ENCODE measurements around the gene STOM.

The STOM gene

DNA sequence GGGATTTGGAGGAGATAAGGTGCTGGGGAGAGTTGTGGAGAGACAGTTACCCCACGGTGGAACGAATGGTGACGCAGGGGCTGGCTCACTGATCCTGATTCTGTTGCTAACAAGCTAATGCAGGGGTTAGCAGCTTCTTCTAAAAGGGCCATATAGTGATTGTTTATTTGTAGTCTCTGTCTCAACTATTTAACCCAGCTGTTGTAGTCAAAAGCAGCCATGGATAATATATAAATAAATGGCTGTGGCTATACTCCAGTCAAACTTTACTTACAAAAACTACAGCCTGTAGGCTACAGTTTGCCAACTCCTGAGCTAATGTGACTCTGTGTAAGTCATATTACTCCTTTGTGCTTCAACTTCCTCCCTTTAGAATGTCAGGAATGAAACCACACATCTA lies 21.8 kb downstream of the STOM start:
- no peak for DNase-seq (ENCODE audit: low read depth in 2 of 2)

DNA sequence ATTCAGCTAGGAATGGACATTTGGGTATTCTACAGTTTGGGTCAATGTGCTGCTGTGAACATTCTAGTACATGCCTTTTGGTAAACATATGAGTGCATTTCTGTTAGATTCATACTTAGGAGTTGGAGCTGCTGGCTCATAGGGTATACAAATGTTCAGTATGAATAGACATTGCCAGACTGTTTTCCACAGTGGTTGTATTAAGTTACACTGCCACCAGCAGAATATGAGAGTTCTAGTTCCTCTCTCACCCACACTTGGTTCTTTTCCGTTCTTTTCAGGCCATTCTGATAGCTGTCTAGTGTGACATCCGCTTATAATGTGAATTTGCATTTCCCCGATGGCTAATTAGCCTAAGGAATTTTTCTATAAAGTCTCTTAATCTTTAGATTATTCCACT lies 25.0 kb downstream of the STOM start:
- no peak for DNase-seq (ENCODE audit: low read depth in 2 of 2)

DNA sequence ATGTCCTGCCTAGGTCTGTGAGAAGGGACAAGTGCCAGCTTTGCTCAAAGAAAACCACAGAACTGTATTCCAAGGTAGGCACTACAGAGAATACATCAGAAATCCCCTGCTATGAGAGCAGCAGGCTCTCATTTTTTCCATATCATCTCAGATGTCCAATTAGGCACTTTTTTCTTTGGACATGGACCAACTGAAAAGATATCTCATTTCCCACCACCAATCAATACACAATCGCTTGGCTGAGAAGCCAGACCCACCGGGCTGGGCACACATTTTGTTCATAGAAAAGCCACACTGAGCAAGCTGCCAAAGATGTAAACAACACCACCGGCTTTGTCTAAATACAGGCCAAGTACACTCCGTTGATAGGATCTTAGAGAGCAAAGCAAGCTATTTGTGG lies 25.9 kb downstream of the STOM start:
- no peak for DNase-seq (ENCODE audit: low read depth in 2 of 2)

DNA sequence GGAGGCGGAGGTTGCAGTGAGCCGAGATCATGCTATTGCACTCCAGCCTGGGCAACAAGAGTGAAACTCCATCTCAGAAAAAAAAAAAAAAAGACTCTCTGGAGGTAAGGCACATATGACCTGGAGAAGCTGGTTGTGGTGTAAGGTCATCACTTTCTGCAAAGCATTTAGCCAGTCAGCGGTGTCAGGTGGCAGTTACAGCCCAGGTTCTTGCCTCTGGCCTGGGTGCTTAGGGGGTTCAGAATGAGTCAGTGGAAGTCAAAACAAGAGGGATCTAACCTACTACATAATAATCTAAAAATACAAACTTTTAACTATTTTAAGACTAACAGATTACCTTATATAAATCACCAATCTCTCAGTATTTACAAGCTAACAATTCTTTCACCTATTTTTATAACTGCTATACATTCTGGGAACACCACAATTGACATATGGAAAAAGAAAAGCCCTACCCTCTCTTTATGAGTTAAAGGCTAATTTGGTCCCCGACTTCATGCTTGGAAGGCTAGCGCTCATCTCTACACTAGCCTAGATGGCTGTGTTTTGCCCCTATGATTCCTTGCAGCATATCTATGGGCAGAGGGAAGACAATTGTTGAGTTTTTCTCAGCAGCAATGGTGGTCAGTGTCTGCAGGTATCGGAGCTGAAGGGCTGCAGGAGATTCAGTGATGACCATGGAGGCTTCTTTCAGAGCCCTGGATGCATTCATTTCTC lies 29.2 kb downstream of the STOM start:
- DNase-seq (ENCODE audit: low read depth in 2 of 2), result no peak

DNA sequence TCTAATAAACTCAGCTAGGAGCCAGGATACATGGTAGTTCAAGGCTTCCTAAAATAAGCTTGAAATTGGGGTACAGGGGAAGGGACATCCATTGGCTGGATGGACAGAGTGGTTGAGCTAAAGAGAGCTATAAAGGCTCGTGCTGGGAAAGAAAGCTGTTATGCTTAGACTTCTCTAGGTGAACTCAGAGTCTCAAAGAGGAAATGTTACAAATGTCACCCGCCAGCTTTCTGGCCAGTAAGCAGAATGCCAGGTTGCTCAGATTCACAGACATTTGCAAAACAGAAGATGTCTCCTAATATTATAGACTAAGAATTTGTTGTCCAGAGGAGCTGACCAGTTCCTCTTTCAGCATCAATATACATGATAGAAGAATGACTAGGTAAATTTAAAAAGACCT lies 30.6 kb downstream of the STOM start:
- DNase-seq (ENCODE audit: low read depth in 2 of 2), result no peak

DNA sequence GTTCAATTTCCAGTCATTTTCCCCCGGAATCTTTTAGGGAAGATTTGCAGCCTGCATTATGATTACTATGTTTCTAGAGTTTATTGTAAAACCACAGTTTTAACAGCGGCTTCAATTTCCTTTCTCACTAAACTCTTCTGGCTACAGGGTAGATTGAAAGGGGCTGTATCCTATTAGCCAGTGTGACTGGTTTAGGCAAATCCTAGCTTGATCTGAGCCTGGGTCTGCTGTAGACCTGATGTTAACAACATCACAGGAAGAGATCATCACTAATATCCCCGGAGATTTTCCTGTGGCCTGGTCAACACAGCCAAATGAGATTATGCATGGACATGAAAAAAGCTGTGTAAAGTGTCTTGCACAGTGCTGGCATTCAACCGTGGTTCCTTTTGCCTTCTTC lies 33.4 kb downstream of the STOM start:
- DNase-seq (ENCODE audit: low read depth in 2 of 2), result no peak

DNA sequence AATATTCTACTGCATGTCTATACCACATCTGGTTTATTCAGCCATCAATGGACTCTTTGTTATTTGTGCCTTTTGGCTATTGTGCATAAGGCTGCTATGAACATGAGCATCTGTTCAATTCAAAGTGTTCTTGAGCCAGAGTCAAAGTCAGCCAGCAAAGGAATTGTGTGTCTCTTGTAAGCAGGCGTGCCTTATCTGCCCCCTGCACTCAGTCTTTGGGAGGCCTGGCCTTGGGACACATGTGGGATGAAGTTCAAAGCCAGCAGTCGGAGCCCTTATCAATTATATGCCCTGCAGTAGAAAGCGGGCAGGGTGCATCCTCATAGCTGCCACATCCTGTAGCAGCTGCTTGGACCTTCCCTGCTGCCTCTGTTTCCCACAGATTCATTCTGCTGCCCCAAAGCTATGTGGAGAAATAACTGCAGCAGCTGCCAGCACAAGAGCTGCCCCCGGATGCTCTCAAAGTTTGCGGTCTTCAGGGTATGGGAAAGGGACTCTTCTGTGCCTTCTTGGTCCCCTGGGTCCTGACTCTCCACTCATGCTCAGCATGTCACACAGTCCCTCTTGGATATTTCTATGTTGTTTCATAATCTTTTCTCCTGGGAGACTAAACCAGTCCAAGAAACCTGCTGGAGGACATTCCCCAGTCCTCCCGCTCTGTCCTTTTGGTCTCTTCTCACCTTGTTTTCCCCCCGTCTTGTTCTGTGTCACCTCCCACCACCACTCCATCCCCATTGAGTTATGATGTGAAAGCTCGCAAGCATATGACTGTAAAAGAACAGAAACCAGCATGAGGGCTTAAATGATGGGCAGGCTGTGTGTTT lies 35.9 kb downstream of the STOM start:
- no peak for DNase-seq (ENCODE audit: low read depth in 2 of 2)

DNA sequence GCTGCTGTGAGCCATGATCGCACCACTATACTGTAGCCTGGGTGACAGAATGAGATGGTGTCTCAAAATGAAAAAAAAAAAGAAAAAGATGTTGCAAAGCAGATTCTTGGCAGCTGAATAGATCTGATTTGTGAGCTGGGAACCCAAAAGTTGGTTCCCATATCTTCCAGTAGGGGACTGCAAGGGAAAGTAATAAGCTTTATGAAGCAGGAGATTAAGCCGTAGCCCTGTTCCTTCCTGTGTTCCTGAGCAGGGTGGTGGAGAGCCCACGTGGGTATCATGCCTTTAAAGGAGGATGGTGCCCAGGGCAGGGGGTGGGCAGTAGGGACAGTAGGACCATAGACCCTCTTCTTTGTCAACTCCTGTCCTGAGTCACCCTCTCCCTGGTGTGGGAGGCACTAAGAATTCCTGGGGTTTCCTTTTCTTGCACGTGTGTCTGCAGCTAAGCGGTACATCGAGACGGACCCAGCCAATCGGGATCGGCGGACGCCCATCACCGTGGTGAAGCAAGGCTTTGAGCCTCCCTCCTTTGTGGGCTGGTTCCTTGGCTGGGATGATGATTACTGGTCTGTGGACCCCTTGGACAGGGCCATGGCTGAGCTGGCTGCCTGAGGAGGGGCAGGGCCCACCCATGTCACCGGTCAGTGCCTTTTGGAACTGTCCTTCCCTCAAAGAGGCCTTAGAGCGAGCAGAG lies 37.9 kb downstream of the STOM start:
- DNase-seq (ENCODE audit: low read depth in 2 of 2), result no peak

DNA sequence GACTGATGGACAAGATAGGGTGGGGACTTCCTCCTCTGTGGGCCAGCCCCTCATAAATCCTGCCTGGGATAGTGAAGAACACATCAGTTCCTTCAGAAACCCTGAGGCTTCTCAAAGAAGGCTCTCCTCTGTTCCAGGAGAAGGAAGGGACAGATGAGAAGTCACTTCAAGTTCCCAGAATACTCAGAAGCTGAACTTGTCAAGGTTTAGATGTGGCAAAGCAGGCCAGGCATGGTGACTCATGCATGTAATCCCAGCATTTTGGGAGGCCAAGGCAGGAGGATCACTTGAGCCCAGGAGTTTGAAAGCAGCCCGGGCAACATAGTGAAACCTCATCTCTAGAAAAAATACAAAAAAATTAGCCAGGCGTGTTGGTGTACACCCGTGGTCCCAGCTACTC lies 38.5 kb downstream of the STOM start:
- DNase-seq (ENCODE audit: low read depth in 2 of 2), result no peak

DNA sequence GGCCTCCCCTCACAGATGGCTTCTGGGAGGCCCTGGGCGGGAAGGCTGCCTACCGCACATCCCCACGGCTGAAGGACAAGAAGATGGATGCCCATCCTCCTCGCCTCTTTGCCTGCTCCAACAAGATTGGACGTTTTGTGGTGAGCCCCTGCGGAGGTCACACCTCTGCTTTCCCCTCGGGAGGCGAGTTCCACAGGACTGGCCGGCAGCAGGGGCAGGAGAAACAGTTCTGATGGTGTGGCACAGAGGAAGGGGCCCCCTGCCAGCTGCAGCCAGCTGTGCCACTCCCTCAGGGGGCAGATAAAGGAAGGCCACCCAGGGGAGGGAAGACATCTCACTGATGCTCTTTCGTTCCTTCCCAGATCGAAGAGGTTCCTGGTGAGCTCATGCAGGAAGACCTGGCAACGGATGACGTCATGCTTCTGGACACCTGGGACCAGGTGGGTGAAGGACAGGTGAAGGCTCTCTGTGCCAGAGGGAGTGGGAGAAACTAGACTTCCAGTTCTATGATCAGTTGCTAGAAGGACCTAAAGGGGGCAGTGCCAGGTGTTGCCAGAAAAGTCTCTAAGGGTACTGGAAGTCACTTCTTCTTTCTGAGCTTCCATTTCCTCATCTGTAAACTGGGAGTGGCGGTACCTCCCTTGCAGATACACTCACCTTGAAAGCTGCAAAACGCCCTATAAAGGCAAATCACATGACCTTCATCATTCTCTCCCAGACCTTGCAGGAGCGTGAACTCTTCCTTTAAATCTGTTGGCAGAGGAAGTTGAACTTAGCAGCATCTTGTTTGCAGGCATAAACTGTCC lies 41.0 kb downstream of the STOM start:
- no peak for DNase-seq (ENCODE audit: low read depth in 2 of 2)

DNA sequence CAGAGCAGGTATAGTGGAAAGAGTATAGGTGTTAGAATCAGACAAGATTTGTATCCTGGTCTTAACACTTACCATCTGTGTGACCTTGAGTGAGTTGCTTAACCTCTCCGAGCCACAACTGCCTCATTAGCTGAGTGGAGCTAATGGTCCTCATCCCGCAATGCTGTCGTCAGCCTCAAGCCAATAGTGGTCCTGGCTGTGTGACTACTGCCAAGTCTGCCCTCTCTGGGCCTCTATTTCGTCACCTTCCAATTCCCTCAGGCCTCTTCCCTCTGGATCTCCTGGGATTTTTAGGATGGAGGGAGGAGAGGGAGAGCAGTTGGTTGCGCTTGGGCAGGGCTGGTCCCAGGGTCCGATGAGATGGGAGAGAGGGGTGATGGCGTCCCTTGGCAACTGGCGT lies 41.6 kb downstream of the STOM start:
- no peak for DNase-seq (ENCODE audit: low read depth in 2 of 2)

DNA sequence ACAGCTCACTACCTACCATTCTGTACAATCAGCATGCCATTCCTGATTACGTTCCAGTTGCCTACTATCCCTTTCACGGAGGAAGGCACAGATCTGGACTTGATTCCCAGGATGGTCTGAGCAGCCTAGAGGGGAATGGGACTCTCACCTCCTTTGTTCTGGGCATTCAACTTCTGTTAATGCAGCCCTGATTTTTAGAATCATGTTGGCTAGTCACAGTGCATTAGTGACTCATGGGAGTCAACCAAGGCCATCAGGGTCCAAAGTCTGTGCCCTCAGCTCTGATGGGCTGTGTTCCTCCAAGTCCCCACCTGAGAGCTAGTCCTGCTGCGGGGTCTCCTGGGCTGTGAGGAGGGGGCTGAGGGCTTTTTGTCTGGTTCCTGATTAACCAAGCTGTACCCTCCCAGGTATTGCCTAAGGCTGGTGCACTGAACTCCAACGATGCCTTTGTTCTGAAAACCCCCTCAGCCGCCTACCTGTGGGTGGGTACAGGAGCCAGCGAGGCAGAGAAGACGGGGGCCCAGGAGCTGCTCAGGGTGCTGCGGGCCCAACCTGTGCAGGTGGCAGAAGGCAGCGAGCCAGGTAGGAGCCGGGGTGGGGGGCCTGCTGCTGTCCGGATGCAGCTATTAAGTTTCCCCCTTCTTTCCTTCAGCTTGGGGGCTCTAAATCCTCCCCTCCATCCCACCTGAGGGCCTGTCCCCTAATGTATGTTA lies 43.0 kb downstream of the STOM start:
- no peak for DNase-seq (ENCODE audit: low read depth in 2 of 2)

DNA sequence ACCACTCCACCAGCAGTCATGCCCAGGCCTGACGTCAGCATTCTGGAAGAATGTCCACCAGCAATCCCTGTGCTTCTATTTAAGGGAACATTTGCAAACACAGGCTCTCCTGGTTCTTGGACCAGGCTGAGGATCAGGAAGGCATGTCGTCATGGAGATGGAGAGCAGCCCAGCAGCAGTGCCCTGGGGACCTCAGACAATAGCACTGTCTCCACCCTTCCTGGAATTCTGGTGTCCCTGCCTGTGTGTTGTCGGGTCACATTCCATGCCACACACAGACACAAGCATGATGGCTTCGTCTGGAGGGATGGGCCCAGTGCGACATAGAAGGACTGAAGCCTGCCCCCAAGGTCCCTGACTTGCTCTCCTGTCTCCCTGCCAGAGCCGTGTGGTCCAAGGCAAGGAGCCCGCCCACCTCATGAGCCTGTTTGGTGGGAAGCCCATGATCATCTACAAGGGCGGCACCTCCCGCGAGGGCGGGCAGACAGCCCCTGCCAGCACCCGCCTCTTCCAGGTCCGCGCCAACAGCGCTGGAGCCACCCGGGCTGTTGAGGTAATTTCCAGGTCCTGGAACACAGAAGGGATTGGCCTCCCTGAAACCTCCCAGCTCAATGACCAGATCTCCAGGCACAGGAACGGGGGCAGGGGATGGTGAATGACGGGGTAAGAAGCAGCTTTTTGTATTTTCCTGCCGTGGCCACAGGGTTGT lies 43.8 kb downstream of the STOM start:
- no peak for DNase-seq (ENCODE audit: low read depth in 2 of 2)

DNA sequence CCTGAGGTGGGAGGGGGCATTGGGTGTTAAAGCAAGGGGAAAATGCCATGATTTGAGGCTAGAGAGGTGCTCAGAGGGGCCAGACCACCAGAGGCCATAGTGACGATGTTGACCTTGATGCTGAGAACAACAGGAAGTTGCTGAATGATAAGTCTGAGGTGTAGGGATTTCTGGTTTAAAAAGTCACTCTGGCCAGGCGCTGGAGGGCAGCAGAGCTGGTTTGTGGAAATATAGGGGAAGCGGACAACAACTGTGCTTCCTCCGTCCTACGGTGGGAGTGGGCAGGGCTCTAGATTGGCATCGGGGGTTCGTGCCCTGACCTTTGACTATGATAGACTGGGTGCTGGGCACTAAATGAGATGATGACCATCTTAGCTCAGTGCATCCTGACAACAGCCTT lies 44.7 kb downstream of the STOM start:
- no peak for DNase-seq (ENCODE audit: low read depth in 2 of 2)

DNA sequence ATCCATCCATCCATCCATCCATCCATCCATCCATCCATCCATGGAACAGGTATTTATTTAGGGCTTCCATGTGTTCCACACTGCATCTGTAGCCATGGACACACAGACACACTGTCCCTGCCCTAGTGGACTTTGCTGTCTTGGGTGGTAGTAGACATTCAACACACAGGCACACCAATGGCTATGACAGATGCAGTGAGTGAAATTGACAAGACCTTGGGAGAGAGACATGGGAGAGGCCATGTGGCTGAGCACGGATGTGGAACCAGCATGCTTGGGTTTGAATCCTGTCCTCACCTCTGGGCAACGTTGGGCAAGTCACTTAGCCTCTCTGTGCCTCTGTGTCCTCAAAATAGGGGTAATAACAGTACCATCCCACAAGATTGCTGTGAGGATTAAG lies 45.3 kb downstream of the STOM start:
- no peak for DNase-seq (ENCODE audit: low read depth in 2 of 2)

DNA sequence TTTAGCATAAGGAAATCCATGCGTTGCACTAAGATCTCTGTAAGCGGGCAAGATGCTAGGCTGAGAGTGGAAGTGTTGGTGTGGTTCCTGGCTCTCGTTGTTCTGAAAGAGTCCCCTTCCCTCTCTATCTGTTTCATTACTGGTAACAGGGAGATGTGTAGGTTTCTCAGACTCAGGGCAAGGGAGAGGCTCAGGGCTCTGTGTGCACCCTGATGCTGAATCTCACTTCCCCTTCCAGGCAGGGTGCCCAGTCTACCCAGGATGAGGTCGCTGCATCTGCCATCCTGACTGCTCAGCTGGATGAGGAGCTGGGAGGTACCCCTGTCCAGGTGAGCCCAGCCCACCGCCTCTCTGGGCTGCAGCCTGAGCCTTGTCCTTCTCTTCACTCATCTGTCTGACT lies 45.7 kb downstream of the STOM start:
- no peak for DNase-seq (ENCODE audit: low read depth in 2 of 2)

DNA sequence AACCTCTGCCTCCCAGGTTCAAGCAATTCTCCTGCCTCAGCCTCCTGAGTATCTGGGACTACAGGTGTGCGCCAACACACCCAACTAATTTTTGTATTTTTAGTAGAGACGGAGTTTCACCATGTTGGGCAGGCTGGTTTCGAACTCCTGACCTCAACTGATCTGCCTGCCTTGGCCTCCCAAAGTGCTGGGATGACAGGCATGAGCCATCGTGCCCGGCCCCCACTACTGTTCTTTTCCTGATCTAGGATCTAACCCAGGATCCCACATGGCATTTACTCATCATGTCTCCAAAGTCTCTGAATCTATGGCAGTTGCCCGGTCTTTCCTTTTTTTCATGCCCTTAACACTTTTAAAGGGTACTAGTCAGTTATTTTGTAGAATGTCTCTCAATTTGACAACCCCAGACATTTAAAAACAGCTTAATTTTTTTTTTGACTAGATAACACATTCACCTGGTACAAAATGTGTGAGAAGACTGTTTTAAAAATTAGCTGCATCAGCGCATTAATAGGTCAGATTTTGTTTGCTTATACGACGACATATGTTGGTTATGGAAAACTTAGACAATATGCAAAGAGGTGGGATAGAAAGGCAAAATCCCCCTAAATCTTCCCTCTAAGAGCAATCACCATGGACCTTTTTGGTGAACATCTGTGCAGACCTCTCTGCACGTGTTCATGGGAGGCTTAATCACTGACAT lies 46.5 kb downstream of the STOM start:
- no peak for DNase-seq (ENCODE audit: low read depth in 2 of 2)

DNA sequence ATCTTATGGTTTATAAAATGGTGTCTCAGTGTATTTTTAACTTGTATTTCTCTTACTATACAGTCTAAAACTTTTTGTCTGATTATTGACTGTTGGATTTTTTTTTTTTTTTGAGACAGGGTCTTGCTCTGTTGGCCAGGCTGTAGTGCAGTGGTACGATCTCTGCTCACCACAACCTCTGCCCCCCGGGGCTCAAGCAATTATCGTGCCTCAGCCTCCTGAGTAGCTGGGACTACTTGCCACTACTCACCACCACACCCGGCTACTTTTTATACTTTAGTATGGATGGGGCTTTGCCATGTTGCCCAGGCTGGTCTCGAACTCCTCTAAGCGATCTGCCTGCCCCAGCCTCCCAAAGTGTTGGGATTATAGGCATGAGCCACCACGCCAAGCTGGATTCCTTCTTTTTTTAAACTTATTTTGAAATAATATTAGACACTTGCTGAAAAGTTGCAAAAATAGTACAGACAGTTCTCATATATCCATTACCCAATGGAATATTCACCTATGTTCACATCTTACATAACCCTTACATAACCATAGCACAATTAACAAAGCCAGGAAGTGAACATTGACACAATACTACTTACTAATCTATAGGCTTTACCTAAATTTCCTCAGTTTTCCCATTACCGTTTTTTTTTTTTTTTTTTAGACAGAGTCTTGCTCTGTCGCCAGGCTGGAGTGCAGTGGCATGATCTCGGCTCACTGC lies 47.2 kb downstream of the STOM start:
- no peak for DNase-seq (ENCODE audit: low read depth in 2 of 2)

DNA sequence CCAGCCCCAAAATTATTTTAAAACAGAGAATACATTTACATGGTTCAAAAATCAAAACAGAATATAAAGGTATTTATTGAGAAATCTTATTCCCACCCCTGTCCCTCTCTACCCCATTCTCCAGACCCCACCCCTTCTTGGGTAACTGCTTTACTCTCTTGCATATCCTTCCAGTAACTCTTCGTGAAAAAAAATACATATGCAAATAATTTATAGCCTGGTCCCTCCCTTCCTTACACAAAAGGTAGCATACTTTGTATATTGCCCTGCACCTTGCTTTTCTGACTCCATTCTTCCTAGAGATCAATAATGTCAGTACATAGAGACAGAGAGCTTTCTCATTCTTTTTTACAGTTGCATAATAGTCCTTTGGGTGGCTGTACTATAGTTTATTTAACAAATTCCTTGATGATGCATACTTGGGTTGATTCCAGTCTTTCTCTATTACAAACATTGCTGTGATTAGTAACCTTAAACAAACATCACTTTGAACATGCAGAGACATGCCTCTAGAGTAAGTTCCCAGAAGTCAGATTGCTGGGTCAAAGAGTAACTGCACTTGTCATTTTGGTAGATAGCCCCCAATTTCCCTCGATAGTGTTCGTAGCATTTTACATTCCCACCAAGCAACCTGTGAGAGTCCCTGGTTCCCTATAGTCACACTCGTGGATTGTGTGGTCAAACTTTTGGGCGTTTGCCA lies 47.9 kb downstream of the STOM start:
- DNase-seq (ENCODE audit: low read depth in 2 of 2), result no peak
